ENCODE measurements around the gene RBM47. TPM values are rescaled to one million over a fixed set of nuclear protein-coding genes. Genes with fewer than 3 reads are reported as not detected.

RBM47 gene
- total RNA-seq, 1 donor from 2014 or later = 4.7 TPM

DNA sequence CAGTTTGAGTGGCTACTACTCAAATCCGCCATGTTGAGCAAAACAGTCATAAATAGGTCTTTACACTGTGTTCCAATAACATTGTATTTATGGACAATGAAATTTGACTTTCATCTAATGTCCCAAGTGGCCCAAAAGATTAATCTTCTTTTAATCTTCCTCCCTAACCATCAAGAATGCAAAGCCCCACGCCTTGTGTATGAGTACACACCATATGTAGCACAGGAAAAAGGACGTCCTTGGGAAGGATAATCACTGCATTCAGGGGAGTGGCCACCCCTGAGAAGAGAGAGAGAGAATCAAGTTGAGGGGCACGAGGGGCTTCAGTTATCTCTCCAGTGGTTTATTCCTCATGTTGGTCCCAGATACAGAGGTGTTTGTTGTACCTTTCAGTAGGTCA lies 33.1 kb downstream of the RBM47 start:
- no peak for ATAC-seq
- no peak for DNase-seq (ENCODE audit: missing footprints)
- intact Hi-C loops (cut with DNase I) = no loop called here

DNA sequence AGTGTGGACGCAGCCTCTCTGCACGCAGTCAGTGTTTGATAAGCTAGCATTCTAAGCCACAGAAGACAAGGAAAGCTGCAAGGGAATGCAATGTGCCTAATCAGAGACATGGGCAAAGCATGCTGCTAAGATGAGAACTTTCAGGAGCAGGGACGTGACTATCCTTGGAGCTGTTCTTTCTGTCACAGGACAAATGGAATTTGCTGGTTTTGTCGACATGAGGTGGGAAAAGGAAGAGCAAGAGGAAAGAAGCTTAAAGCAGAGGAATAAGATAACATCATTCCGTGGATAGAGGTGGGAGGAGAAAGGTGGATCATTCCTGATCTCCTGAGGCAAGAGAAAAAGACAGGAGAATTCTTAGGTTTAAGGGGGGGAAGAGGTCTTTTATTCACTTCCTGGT lies 33.7 kb downstream of the RBM47 start:
- no peak for DNase-seq (ENCODE audit: missing footprints)
- no peak for ATAC-seq
- intact Hi-C loops (cut with DNase I) = no loop called here

DNA sequence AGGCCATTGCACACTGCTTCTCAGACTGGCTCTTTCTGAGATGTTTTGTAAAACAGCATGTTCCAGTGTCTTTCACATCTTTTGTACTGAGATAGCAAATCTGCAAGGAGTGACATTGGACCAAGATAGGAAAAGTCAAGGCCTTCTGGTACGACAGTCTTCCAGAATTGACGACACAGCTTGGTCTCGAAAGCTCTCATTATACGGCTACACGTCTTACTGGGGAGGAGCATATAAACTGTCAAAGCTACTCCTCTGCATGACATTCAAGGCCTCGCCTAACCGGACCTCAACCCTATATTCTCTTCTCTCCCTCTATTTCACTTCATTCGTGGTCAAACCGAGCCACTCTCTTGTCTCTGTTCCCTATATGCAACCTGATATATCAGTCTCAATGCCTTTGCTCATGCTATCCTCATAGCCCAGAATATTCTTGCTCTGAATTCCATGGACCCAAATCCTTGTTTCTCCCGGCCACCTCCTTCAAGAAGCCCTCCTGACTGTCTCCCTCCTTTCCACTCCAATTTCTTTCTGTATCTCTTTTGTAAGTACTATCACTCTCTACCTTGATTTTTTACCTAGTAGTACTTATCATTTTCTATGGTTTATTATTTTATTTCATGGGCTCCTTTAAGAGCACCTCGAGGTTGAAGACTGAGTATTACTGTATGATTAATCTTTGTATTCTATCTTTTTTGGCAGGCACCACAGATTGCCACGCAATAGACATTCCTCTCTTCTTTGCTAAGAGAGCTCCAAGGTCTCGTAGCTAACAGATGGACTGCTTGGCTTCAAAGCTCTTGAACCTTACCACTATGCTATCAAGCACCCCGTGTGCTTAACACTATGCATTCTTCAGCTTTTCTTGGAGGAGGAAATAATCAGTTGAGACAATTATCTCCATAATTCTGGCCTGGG lies 35.1 kb downstream of the RBM47 start:
- intact Hi-C loops (cut with DNase I) = no loop called here
- DNase-seq (ENCODE audit: missing footprints) = no peak
- no peak for ATAC-seq

DNA sequence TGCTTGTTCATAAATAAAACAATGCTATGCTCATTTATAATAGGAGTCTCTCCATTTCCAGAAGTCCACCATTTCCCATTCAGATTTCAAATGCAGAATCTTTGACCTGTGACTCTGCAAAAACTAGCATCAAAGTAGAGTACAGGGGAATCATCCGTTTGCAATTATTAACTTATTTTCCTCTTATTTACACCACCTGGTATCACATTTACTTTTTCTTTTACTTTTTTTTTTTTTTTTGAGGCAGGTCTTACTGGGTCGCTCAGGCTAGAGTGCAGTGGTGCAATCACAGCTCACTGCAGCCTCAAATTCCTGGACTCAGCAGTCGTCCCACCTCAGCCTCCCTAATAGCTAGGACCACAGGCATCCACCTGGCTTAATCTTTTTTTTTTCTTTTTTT lies 37.6 kb downstream of the RBM47 start:
- intact Hi-C loops (cut with DNase I) = no loop called here
- DNase-seq (ENCODE audit: missing footprints) (no peak), ATAC-seq (no peak)

DNA sequence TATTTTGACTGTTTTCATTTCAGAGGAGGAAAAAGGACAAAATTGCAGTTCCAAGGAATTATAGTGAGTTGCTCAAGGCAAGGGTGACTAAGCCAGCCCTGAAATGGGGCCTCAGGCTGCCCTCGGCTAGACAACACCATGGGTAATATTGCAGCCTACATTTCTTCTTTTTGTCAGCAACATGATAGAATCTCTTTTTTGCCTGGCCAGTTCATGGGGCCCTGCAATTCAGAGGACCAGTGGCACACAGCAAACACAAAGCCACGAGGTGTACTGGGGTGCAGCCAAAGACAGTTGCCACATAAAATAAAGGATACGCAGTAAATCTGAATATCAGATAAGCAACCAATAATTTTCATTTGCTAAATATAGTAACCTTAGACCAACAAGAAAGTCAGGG lies 41.8 kb downstream of the RBM47 start:
- intact Hi-C loops (cut with DNase I) = no loop called here
- DNase-seq (ENCODE audit: missing footprints) (no peak), ATAC-seq (no peak)

DNA sequence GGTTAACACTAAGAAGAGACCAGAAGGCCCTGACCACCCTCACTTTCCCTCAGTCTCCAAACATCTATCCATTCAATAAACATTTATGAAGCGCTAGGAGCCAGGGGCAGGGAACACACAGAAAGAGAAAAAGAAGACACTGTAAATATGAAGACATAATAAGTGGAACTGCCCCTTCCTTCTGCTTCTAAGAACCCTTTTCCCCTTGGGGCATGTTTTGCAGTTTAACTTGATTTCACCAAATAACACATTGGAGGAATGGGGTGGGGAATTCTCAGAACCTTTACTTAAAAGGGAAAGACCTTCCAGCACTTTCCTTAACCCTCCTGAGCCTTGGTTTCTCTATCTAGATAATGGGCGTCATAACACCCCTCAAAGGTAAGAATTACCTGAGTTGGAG lies 42.3 kb downstream of the RBM47 start:
- DNase-seq (ENCODE audit: missing footprints) = no peak
- ATAC-seq = no peak
- intact Hi-C loops (cut with DNase I) = no loop called here

DNA sequence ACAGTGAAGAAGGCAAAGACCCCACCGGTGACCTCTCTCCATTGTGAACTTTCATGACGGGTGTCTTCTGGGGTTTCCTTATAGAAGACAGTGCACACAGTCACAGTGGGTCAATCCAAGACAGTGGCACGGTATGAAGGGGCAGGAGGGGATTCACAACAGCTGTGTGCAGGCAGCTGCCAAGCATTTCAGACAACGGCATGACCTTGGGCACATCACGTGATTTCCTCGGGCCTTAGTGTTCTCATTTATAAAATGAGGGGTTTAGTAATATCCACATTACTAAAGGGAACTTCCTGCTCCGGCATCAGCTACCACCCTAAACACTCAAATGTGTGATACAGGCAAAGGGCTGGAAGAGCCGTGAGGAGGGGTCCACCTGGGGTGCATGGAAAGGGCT lies 42.9 kb downstream of the RBM47 start:
- intact Hi-C loops (cut with DNase I) = no loop called here
- peak; percentile 61 for DNase-seq (ENCODE audit: missing footprints)
- peak; percentile 52 for ATAC-seq

DNA sequence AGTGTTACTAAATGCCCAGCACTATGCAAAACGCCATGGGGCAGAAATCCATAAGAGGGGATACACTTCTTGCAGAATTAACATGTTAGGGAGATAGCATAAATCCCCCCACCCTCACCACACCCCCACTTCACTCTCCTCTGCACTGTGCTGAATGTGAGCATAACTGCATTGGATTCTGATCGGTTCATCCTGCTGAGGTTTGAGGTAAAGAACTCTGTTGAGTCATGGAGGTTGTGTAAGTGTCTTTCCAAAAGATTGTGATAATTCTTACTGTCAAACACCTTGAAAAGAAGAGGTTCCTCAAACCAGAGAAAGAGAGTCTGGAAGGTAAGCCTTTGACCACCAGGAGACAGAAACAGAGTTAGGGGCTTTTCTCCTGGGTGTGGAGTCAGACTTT lies 43.6 kb downstream of the RBM47 start:
- DNase-seq (ENCODE audit: missing footprints) (no peak), ATAC-seq (no peak)
- intact Hi-C loops (cut with DNase I) = no loop called here

DNA sequence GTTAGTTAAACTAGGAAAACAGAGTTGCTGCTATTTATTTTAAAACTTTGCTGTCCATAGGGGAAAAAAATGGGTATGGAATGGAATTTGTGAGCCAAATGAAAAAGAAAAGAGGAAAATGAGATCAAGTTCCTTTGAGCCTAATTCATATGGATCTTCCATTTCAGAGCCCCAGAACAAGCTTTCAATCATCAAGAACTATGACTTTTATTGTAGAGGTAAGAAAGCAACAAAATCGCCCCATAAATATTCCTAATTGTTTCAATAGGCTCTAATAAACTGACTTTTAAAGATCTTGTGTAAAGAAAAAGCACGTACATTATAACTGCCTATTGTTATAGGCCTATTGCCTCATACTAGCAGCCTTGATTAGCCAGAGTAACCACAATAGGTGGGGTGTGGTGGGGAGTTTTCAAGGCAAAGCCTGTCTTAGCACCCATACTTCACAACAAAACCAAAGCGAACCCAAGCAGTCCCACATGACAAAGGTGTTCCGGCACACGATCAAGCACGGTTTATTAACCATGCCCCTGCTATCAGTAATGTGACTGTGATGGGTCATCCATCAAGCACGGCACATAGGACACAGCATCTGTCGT lies 44.4 kb downstream of the RBM47 start:
- ATAC-seq (no peak), DNase-seq (ENCODE audit: missing footprints) (no peak)
- intact Hi-C loops (cut with DNase I) = no loop called here

DNA sequence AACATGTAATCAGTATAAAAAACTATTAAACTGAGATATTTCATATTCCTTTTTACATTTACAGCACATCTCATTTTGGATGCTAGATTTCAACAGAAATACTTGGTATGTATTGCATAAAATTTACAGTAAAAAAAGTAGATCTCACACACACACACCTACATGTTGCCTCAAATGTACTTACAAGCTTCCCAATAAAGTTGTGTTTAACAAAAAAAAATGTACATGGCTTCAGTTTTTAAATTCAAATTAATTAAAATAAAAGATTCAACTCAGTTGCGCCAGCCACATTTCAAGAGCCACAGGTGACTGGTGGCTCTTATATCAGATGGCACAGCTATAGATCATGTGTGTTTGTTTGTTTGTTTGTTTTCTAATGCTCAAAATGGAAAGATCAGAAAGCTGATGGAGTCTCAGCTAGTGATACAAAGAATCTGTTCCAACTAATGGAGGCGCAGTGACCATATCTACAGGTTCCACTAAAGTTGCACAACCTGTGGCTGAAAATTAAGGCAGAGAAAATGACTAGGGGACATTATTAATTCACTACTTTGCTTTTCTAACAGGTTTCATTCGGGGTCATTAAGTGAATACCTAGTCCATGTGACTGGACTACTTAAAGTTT lies 45.0 kb downstream of the RBM47 start:
- ATAC-seq (no peak), DNase-seq (ENCODE audit: missing footprints) (no peak)
- intact Hi-C loops (cut with DNase I) = no loop called here

DNA sequence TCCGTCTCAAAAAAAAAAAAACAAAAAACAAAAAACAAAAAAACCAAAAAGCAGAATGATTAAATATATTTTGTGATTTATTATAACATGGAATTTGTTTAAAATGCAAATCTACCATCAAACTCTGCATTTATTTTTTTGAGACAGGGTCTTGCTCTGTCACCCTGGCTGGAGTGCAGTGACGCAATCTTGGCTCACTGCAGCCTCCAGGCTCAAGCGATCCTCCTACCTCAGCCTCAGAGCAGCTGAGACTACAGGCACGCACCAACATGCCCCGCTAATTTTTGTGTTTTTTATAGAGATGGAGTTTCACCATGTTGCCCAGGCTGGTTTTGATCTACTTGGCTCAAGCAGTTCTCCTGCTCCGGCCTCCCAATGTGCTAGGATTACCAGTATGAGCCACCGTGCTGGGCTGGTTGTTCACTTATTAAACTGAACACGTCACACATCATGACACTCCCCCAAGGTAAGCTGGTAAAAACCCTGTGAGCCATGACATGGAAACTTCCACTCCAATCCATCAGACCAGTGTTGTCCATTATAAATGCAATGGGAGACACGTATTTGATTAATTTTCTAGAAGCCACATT lies 45.7 kb downstream of the RBM47 start:
- ATAC-seq (no peak), DNase-seq (ENCODE audit: missing footprints) (no peak)
- intact Hi-C loops (cut with DNase I) = no loop called here

DNA sequence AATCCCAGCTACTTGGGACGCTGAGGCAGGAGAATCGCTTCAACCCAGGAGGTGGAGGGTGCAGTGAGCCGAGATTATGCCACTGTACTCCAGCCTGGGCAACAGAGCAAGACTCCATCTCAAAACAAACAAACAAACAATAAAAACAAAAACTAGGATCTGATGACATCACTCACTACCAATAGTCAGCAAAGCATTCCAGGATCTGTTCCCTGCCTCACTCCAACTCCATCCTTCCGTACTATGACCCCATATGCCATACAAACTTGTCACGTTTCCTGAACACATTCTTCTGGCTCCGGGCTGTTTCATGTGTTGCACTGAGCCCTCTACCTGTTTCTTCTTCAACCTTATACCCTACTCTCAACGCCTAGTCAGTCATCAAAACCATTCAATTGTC lies 47.3 kb downstream of the RBM47 start:
- intact Hi-C loops (cut with DNase I) = no loop called here
- ATAC-seq (no peak), DNase-seq (ENCODE audit: missing footprints) (no peak)

DNA sequence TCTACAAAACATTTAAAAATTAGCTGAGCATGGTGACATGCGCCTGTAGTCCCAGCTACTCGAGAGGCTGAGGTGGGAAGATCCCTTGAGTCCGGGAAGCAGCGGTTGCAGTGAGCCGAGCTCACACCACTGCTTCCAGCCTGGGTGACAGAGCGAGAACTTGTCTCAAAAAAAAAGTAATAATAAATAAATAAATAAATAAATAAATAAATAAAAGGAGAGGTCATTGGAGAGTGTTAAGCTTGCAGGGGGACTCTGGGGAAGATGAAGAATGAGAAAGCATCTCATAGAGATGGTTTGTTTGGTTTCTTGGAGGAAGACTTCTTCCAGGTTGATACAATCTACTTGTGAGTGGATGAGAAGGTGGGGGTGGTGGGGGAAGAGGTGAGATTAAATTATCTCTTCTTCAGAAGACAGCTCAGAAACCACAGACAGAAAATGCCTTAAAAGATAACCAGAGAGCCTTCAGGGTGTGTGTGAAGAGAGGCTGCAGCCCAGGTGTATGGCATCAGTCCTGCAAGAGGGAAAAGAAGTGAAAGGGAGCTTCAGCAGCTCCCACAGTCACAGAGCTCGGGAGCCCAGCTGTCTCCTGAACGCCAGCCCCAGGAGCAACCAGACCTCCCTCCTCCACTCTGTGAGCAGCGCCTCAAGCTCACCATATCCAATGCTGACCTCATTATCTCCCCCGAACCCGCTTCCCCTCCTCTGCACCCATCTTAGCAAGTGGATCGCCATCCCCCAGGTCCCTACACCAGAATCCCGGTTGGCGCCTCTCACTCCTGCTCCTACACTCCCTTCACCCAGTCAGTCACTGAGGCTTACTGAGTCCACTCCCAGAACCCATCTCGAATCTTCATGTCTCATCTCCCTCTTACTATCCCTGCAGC lies 48.2 kb downstream of the RBM47 start:
- intact Hi-C loops (cut with DNase I) = no loop called here
- no peak for DNase-seq (ENCODE audit: missing footprints)
- ATAC-seq = no peak

DNA sequence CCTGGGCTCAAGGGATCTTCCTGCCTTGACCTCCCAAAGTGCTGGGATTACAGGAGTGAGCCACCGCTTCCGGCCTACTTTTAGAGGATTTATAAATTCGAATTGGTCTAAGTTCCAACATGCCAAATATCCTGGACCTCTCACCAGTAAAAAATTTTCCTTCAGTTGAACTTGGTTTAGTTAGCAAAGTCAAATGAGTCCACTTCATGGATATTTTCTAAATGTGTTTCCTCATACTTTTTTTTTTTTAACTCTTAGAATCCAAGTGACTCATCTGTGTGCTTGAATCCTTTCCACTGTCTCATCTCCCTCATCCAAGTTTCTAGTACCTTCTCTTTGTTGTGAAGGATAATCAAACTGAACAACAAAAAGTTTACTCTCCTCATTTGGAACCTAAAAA lies 49.7 kb downstream of the RBM47 start:
- ATAC-seq = no peak
- intact Hi-C loops (cut with DNase I) = no loop called here
- no peak for DNase-seq (ENCODE audit: missing footprints)

DNA sequence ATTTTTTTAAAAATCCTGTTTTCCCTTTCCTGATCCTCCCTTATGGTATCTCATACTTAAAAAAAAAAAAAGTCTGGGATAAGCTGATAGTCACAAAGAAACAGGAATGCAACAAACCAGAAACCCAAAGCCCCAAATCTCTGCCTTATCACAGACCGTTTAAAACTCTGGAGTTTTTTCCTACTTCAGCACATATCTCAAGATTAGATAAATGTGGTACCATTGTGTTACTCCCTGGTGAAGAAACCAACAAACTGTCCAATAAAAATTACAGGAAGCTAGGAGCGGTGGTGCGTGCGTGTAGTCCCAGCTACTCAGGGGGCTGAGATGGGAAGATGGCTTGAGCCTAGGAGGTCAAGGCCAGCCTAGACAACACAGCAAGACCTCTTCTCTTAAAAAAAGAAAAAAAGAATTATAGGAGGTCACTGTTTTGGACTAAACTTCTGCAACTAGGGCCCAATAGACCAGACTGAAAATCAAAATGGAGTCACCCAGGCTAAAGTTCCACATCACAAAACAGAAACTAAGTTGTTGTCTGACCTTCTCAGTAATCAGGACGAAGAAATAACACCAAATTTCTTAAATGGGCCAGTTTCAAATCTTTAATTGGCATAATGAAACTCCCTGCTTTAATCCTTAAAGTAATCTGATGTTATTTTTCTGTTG lies 51.9 kb downstream of the RBM47 start:
- ATAC-seq (no peak), DNase-seq (ENCODE audit: missing footprints) (no peak)
- intact Hi-C loops (cut with DNase I) = no loop called here

DNA sequence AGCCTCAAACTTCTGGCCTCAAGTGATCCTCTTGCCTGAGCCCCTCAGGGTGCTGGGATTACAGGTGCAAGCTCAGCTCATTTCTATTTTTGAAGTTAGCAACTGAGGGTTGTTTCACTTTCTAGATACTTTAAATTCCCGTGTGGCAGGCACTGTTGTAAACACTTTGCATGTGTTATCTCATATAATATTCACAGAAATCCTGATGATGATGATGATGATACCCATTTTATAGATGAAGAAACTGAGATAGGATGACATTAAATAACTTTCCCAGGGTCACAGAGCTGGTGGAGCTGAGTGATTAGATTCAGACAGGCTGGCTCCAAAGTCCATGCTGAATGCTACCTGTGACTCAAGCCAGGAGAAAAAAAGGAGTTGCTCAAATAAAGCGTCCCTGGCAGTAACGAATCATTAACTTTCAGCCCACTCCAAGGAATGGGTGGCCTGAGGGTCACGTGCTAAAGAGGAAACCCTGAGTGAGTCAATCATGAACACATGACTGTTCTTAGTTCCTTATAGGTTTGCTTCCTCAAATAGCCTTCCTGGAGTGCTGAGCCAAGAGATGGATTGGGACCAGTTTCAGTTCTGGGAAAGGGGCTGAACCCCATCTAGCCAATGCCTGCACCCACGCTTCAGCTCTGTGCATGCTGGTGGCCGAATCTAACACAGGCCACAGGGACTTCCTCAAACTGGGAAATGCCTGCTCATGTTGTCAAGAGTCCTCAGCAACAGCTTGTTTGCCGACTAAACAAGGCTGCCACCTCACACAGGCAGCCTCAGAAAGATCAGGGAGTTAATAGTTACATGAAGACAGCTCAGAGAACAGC lies 52.8 kb downstream of the RBM47 start:
- peak; percentile 90 for ATAC-seq

DNA sequence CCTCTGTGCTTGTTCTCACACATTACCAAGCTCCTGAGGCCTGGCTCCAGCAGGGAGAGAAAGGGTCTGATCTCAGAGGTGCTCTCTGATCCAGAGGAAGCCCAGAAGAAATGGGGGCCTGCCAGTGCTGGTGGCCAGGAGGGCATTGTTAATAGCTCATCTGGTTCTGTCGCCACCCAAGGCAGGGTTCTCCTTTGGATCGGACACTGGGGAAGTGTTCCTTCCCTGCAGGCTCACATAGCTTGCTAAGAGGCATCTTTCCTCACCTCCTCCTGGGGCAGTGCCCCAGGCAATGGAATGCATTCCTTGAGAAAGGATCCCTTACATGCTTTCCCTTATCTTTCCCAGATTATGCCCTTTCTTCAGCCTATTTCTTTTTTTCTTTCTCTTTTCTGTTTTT lies 53.8 kb downstream of the RBM47 start:
- intact Hi-C loops (cut with DNase I) = no loop called here
- ATAC-seq = no peak

More for the DNA sequence above, 52.8 kb downstream of the RBM47 start:
- intact Hi-C loops (cut with DNase I) = no loop called here
- DNase-seq (ENCODE audit: missing footprints) = peak; percentile 88

More for the DNA sequence above, 53.8 kb downstream of the RBM47 start:
- DNase-seq (ENCODE audit: missing footprints) = no peak
